MM.1S (cell line): ENCODE measurements around the gene MZT1.

Source experiments
- EZH2 ChIP-seq: fragments of 300-600 bp; sonication (generic); optimal IDR thresholded peaks from 2 replicates; pipeline ENCODE3; 2017; ENCODE audit warnings: low read depth, mild to moderate bottlenecking, antibody characterized with exemption, low read length, mixed read lengths
- TF ChIP-seq, protein P1 (sequence below): fragments of 300-600 bp; sonication (generic); IDR thresholded peaks from 2 replicates; pipeline ENCODE4 v1.5.1; 2016; ENCODE audit warnings: antibody characterized with exemption, low read length, mixed read lengths

- TF ChIP-seq EZH2, result no peak
- TF ChIP-seq, protein P1, sequence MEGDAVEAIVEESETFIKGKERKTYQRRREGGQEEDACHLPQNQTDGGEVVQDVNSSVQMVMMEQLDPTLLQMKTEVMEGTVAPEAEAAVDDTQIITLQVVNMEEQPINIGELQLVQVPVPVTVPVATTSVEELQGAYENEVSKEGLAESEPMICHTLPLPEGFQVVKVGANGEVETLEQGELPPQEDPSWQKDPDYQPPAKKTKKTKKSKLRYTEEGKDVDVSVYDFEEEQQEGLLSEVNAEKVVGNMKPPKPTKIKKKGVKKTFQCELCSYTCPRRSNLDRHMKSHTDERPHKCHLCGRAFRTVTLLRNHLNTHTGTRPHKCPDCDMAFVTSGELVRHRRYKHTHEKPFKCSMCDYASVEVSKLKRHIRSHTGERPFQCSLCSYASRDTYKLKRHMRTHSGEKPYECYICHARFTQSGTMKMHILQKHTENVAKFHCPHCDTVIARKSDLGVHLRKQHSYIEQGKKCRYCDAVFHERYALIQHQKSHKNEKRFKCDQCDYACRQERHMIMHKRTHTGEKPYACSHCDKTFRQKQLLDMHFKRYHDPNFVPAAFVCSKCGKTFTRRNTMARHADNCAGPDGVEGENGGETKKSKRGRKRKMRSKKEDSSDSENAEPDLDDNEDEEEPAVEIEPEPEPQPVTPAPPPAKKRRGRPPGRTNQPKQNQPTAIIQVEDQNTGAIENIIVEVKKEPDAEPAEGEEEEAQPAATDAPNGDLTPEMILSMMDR, result no peak
These were observed 34.4 kb downstream of the MZT1 start for GRCh38 chr13:72692884-72693514.
